HG03378 (cell line): ENCODE data around the gene METTL6.
"Not testable (repeated sequence)": the region's sequence is repeated elsewhere in the genome, so short reads cannot be mapped to it uniquely, and the experiment has no call there.

Experiments
- ATAC-seq: cut with Tn5 transposase; IDR thresholded peaks from one replicate; pipeline ENCODE4 v1.9.1; 2021; ENCODE audit warnings: mild to moderate bottlenecking, moderate library complexity; ENCODE audit not compliant: unreplicated experiment

Gene METTL6

GRCh38 chr3:15405448-15406050 lies 21.8 kb downstream of the METTL6 start:
- ATAC-seq: no peak

GRCh38 chr3:15404767-15405166 lies 22.6 kb downstream of the METTL6 start:
- ATAC-seq: no peak

GRCh38 chr3:15403965-15404364 lies 23.4 kb downstream of the METTL6 start:
- ATAC-seq: no peak

GRCh38 chr3:15403495-15403894 lies 23.8 kb downstream of the METTL6 start:
- ATAC-seq: no peak

GRCh38 chr3:15401936-15402335 lies 25.4 kb downstream of the METTL6 start:
- no peak for ATAC-seq

- ATAC-seq: no peak
Observed at GRCh38 chr3:15399970-15400369, 27.4 kb downstream of the METTL6 start.

- ATAC-seq: not testable (repeated sequence)
Observed at GRCh38 chr3:15398731-15399133, 28.6 kb downstream of the METTL6 start.

- not testable (repeated sequence) for ATAC-seq
Observed at GRCh38 chr3:15393252-15393651, 34.1 kb downstream of the METTL6 start.

GRCh38 chr3:15391007-15391406 lies 36.3 kb downstream of the METTL6 start:
- no peak for ATAC-seq

GRCh38 chr3:15390460-15390859 lies 36.9 kb downstream of the METTL6 start:
- no peak for ATAC-seq

GRCh38 chr3:15388335-15388734 lies 39.0 kb downstream of the METTL6 start:
- not testable (repeated sequence) for ATAC-seq

- ATAC-seq: no peak
Observed at GRCh38 chr3:15387735-15388134, 39.6 kb downstream of the METTL6 start.

GRCh38 chr3:15387171-15387581 lies 40.2 kb downstream of the METTL6 start:
- no peak for ATAC-seq

- ATAC-seq: not testable (repeated sequence)
Observed at GRCh38 chr3:15386654-15386955, 40.7 kb downstream of the METTL6 start.

GRCh38 chr3:15385901-15386653 lies 41.3 kb downstream of the METTL6 start:
- ATAC-seq: no peak

- ATAC-seq: not testable (repeated sequence)
Observed at GRCh38 chr3:15385238-15385695, 42.1 kb downstream of the METTL6 start.

- ATAC-seq: peak; percentile 89
Observed at GRCh38 chr3:15384510-15385237, 42.7 kb downstream of the METTL6 start.

GRCh38 chr3:15382405-15382923 lies 44.9 kb downstream of the METTL6 start:
- ATAC-seq: no peak

GRCh38 chr3:15380980-15381890 lies 46.1 kb downstream of the METTL6 start:
- no peak for ATAC-seq

- peak; percentile 88 for ATAC-seq
Observed at GRCh38 chr3:15377961-15378791, 49.2 kb downstream of the METTL6 start.
